Caki2 (cell line): ENCODE measurements around the gene TBX10. TPM values are rescaled to one million over a fixed set of nuclear protein-coding genes. Genes with fewer than 3 reads are reported as not detected.
"Not testable (repeated sequence)": the region's sequence is repeated elsewhere in the genome, so short reads cannot be mapped to it uniquely, and the experiment has no call there.

ENCODE experiments used
- DNase-seq: peaks from one replicate; pipeline ENCODE4 v3.0.0-alpha.2; 2015; ENCODE audit warnings: low read depth
- in situ Hi-C: cut with HindIII; loops from 2 replicates; pipeline ENCODE4 v1.10.0; 2016; ENCODE audit warnings: low sequenced_read_pairs, low pct_unique_long_range_greater_than_20kb, mixed read lengths
- total RNA-seq: library from RNA; depleted of rRNA; stranded (reverse); fragments of >200 nt; shearing (Covaris generic); gene quantifications from 2 replicates; pipeline ENCODE4 v1.2.3, GENCODE V29; 2014; ENCODE audit warnings: low replicate concordance

Gene TBX10
- total RNA-seq, 1 experiment from 2014 or later: not detected

- in situ Hi-C loops: no loop called here
These were observed 27.6 kb downstream of the TBX10 start for GRCh38 chr11:67611704-67612587.

GRCh38 chr11:67611165-67611564 lies 28.4 kb downstream of the TBX10 start:
- no peak for DNase-seq
- in situ Hi-C loops: no loop called here

More at GRCh38 chr11:67611704-67612587, 27.6 kb downstream of the TBX10 start:
- DNase-seq: no peak

- in situ Hi-C loops: no loop called here
- DNase-seq: no peak
These were observed 29.2 kb downstream of the TBX10 start for GRCh38 chr11:67610302-67610868.

- no peak for DNase-seq
- in situ Hi-C loops: no loop called here
These were observed 30.2 kb downstream of the TBX10 start for GRCh38 chr11:67609316-67609715.

GRCh38 chr11:67608486-67608885 lies 31.1 kb downstream of the TBX10 start:
- in situ Hi-C loops: no loop called here
- DNase-seq: no peak

GRCh38 chr11:67607507-67607906 lies 32.1 kb downstream of the TBX10 start:
- in situ Hi-C loops: no loop called here
- DNase-seq: no peak

- DNase-seq: peak; percentile 86
- in situ Hi-C loops: no loop called here
These were observed 32.9 kb downstream of the TBX10 start, which contains the start of gene NDUFV1 for GRCh38 chr11:67606492-67607295. Gene NDUFV1, plus strand, starts transcription at chr11:67606936. Its CDS starts 69 bp downstream, at chr11:67607005.

- in situ Hi-C loops: no loop called here
- DNase-seq: no peak
These were observed 33.5 kb downstream of the TBX10 start for GRCh38 chr11:67606093-67606491.

GRCh38 chr11:67605231-67606011 lies 34.1 kb downstream of the TBX10 start:
- in situ Hi-C loops: no loop called here
- no peak for DNase-seq

- in situ Hi-C loops: no loop called here
- no peak for DNase-seq
These were observed 34.7 kb downstream of the TBX10 start for GRCh38 chr11:67604815-67605214.

GRCh38 chr11:67604119-67604518 lies 35.4 kb downstream of the TBX10 start:
- DNase-seq, in situ Hi-C loops: not testable (repeated sequence)

- in situ Hi-C loops: no loop called here
- DNase-seq: no peak
These were observed 38.5 kb downstream of the TBX10 start for GRCh38 chr11:67601098-67601497.

- in situ Hi-C loops: no loop called here
- DNase-seq: no peak
These were observed 39.1 kb downstream of the TBX10 start for GRCh38 chr11:67600324-67601029.

GRCh38 chr11:67599149-67599548 lies 40.4 kb downstream of the TBX10 start:
- in situ Hi-C loops: no loop called here
- no peak for DNase-seq

- DNase-seq, in situ Hi-C loops: not testable (repeated sequence)
These were observed 41.6 kb downstream of the TBX10 start for GRCh38 chr11:67597963-67598362.

GRCh38 chr11:67597458-67597857 lies 42.1 kb downstream of the TBX10 start:
- in situ Hi-C loops, DNase-seq: not testable (repeated sequence)

- in situ Hi-C loops: no loop called here
- DNase-seq: no peak
These were observed 42.7 kb downstream of the TBX10 start for GRCh38 chr11:67596753-67597300.
